H1 (cell line): ENCODE measurements around the gene CDCA7L. TPM values are rescaled to one million over a fixed set of nuclear protein-coding genes. Genes with fewer than 3 reads are reported as not detected.

ENCODE experiments used
- CTCF ChIA-PET: fragments of 300-600 bp; sonication (Branson Sonifier 250); formaldehyde crosslinking; loops from one replicate; lab custom pipeline; 2021; ENCODE audit not compliant: partially characterized antibody; lab: Charles Lee
- POLR2A ChIA-PET: fragments of 300-600 bp; sonication (Branson Sonifier 250); formaldehyde crosslinking; loops from one replicate; lab custom pipeline; 2021; ENCODE audit warnings: inconsistent platforms; ENCODE audit not compliant: partially characterized antibody; lab: Charles Lee
- DNase-seq, 2 experiments: peaks; one replicate each; pipeline versions ENCODE4 v3.0.0 to v3.0.0-alpha.2; 2010 to 2022; ENCODE audit warnings: low spot score in 2 of 2, low read depth in 1 of 2, mixed read lengths in 1 of 2
- FAIRE-seq: peaks from 2 replicates; lab custom pipeline; 2011; peaks lifted over from hg19 to GRCh38; lab: Jason Lieb, UNC
- H2AFZ ChIP-seq: 2 replicates; pipeline ENCODE4 v1.8.1; 2012; ENCODE audit warnings: low read length, inconsistent platforms
- H2AK5ac ChIP-seq: 2 replicates; pipeline ENCODE4 v1.6.1; 2013; ENCODE audit warnings: low read depth, low read length
- H2BK120ac ChIP-seq: replicated peaks from 2 replicates; pipeline ENCODE3; 2013; ENCODE audit warnings: low read depth, low read length, inconsistent platforms
- H2BK12ac ChIP-seq: 2 replicates; pipeline ENCODE4 v1.6.1; 2013; ENCODE audit warnings: low read depth, low read length
- H2BK15ac ChIP-seq: 2 replicates; pipeline ENCODE4 v1.6.1; 2013; ENCODE audit warnings: low read length
- H2BK20ac ChIP-seq: 2 replicates; pipeline ENCODE4 v1.6.1; 2013; ENCODE audit warnings: low read length
- H2BK5ac ChIP-seq: 2 replicates; pipeline ENCODE4 v1.6.1; 2013; ENCODE audit warnings: low read depth, low read length
- H3K14ac ChIP-seq: 2 replicates; pipeline ENCODE4 v1.6.1; 2013; ENCODE audit warnings: inconsistent platforms; ENCODE audit not compliant: insufficient read length
- H3K18ac ChIP-seq: 2 replicates; pipeline ENCODE4 v1.6.1; 2013; ENCODE audit warnings: low read length; ENCODE audit errors: extremely low read depth
- H3K23ac ChIP-seq: 2 replicates; pipeline ENCODE4 v1.6.1; 2013; ENCODE audit warnings: inconsistent platforms; ENCODE audit not compliant: insufficient read length
- H3K23me2 ChIP-seq: 2 replicates; pipeline ENCODE4 v1.6.1; 2013; ENCODE audit warnings: low read depth, low read length
- H3K27ac ChIP-seq: 2 replicates; pipeline ENCODE4 v1.6.1; 2011; ENCODE audit warnings: low read depth, low read length, inconsistent platforms
- H3K27me3 ChIP-seq, 4 experiments: replicated peaks in 1 of 4; 1 replicate in 1 of 4; 2 replicates in 3 of 4; pipeline versions ENCODE4 v1.6.1 to v1.8.1; 2011 to 2013; ENCODE audit warnings: low read length in 3 of 4, mild to moderate bottlenecking in 3 of 4, inconsistent platforms in 2 of 4, mixed read lengths in 2 of 4, moderate library complexity in 1 of 4; ENCODE audit not compliant: control insufficient read depth in 3 of 4, insufficient read depth in 3 of 4; ENCODE audit errors: extremely low read depth in 1 of 4
- H3K36me3 ChIP-seq, 4 experiments: 2 replicates each; pipeline versions ENCODE4 v1.6.1 to v1.8.1; 2011 to 2013; ENCODE audit warnings: mild to moderate bottlenecking in 4 of 4, low read length in 3 of 4, moderate library complexity in 2 of 4, control low read depth in 1 of 4, inconsistent platforms in 1 of 4; ENCODE audit not compliant: insufficient read depth in 4 of 4, control insufficient read depth in 2 of 4
- H3K4ac ChIP-seq: replicated peaks from 2 replicates; pipeline ENCODE3; 2013; ENCODE audit warnings: low read length, low read depth, mixed read lengths, inconsistent platforms; ENCODE audit not compliant: insufficient read length
- H3K4me1 ChIP-seq, 4 experiments: replicated peaks in 1 of 4; 1 replicate in 1 of 4; 2 replicates in 3 of 4; pipeline versions ENCODE4 v1.6.1 to v1.8.1; 2011 to 2013; ENCODE audit warnings: low read length in 3 of 4, inconsistent platforms in 2 of 4, mixed read lengths in 1 of 4; ENCODE audit not compliant: insufficient read depth in 4 of 4, control insufficient read depth in 3 of 4
- H3K4me2 ChIP-seq, 2 experiments: 2 replicates each; pipeline versions ENCODE4 v1.6.1 to v1.8.1; 2011 to 2013; ENCODE audit warnings: low read depth in 2 of 2, low read length in 2 of 2, control low read depth in 1 of 2, inconsistent platforms in 1 of 2, mild to moderate bottlenecking in 1 of 2; ENCODE audit not compliant: insufficient read depth in 1 of 2
- H3K4me3 ChIP-seq, 4 experiments: fragments of 200-600, 300-600 bp in 1 of 4; sonication (generic), shearing (Covaris generic), sonication (Bioruptor Twin) in 1 of 4; 2 replicates each; pipeline versions ENCODE4 v1.5.1 to v1.8.1; 2011 to 2016; ENCODE audit warnings: low read length in 4 of 4, low read depth in 3 of 4, control low read depth in 2 of 4, inconsistent platforms in 2 of 4, mild to moderate bottlenecking in 2 of 4, mixed read lengths in 1 of 4, moderate library complexity in 1 of 4; ENCODE audit not compliant: insufficient read depth in 2 of 4; ENCODE audit errors: extremely low read depth in 1 of 4
- H3K56ac ChIP-seq: replicated peaks from 2 replicates; pipeline ENCODE3; 2013; ENCODE audit warnings: low read depth, mild to moderate bottlenecking, mixed read lengths, low read length, inconsistent platforms; ENCODE audit not compliant: insufficient read length
- H3K79me1 ChIP-seq: 2 replicates; pipeline ENCODE4 v1.6.1; 2013; ENCODE audit warnings: low read depth, low read length, control low read depth
- H3K79me2 ChIP-seq, 2 experiments: 2 replicates each; pipeline versions ENCODE4 v1.6.1 to v1.8.1; 2012 to 2013; ENCODE audit warnings: low read length in 2 of 2, mild to moderate bottlenecking in 2 of 2, inconsistent platforms in 1 of 2; ENCODE audit not compliant: insufficient read depth in 2 of 2, control insufficient read depth in 1 of 2
- H3K9ac ChIP-seq, 4 experiments: replicated peaks in 1 of 4; 1 replicate in 1 of 4; 2 replicates in 3 of 4; pipeline versions ENCODE4 v1.6.1 to v1.8.1; 2011 to 2013; ENCODE audit warnings: low read depth in 3 of 4, low read length in 3 of 4, control low read depth in 2 of 4, mild to moderate bottlenecking in 2 of 4, moderate library complexity in 2 of 4, inconsistent platforms in 1 of 4; ENCODE audit errors: extremely low read depth in 1 of 4
- H3K9me3 ChIP-seq, 2 experiments: 2 replicates each; pipeline versions ENCODE4 v1.6.1 to v1.8.1; 2012 to 2013; ENCODE audit warnings: mild to moderate bottlenecking in 2 of 2, moderate library complexity in 2 of 2, control low read depth in 1 of 2, inconsistent platforms in 1 of 2, low read depth in 1 of 2, low read length in 1 of 2, mixed read lengths in 1 of 2; ENCODE audit not compliant: insufficient read depth in 2 of 2
- H4K20me1 ChIP-seq, 2 experiments: replicated peaks in 1 of 2; 2 replicates each; pipeline versions ENCODE3 to v1.8.1; 2011 to 2013; ENCODE audit warnings: inconsistent platforms in 2 of 2, low read length in 2 of 2, mild to moderate bottlenecking in 1 of 2; ENCODE audit not compliant: insufficient read depth in 2 of 2, control insufficient read depth in 1 of 2
- H4K5ac ChIP-seq: 2 replicates; pipeline ENCODE4 v1.6.1; 2013; ENCODE audit warnings: low read length, low read depth, mixed read lengths, inconsistent platforms; ENCODE audit not compliant: insufficient read length
- H4K8ac ChIP-seq: 2 replicates; pipeline ENCODE4 v1.8.0; 2013; ENCODE audit warnings: mild to moderate bottlenecking, moderate library complexity, low read length, inconsistent platforms; ENCODE audit not compliant: insufficient read depth; ENCODE audit errors: extremely low read depth
- H4K91ac ChIP-seq: replicated peaks from 2 replicates; pipeline ENCODE3; 2013; ENCODE audit warnings: low read length, mixed read lengths, inconsistent platforms; ENCODE audit not compliant: insufficient read length
- ASH2L ChIP-seq: fragments of 200-600, 300-600 bp; sonication (generic); IDR thresholded peaks from one replicate; pipeline ENCODE4 v1.7.1; 2017; ENCODE audit warnings: low read length
- CBX5 ChIP-seq: fragments of 300-800, 300-1000 bp; sonication (generic); IDR thresholded peaks from 2 replicates; pipeline ENCODE4 v1.7.1; 2016; ENCODE audit warnings: antibody characterized with exemption, low read length, low read depth
- CBX8 ChIP-seq: fragments of 300-800, 300-1000 bp; sonication (generic); IDR thresholded peaks from 2 replicates; pipeline ENCODE4 v1.7.1; 2016; ENCODE audit warnings: low read depth, low read length, borderline replicate concordance
- CHD1 ChIP-seq: IDR thresholded peaks from 2 replicates; pipeline ENCODE4 v1.6.1; 2012; ENCODE audit warnings: low read depth, low read length, improper control_type of control experiment
- E2F6 ChIP-seq: IDR thresholded peaks from 2 replicates; pipeline ENCODE4 v1.6.1; 2012; ENCODE audit warnings: inconsistent platforms
- EP300 ChIP-seq, 2 experiments: IDR thresholded peaks; 1 replicate in 1 of 2; 2 replicates in 1 of 2; pipeline ENCODE4 v1.6.1; 2011 to 2012; ENCODE audit warnings: low read depth in 2 of 2, low read length in 2 of 2, mild to moderate bottlenecking in 2 of 2, borderline replicate concordance in 1 of 2, inconsistent platforms in 1 of 2, moderate library complexity in 1 of 2
- FOSL1 ChIP-seq: IDR thresholded peaks from 2 replicates; pipeline ENCODE4 v1.6.1; 2011; ENCODE audit warnings: mild to moderate bottlenecking, low read depth, low read length, moderate library complexity; ENCODE audit not compliant: insufficient read depth
- HDAC2 ChIP-seq, 2 experiments: fragments of 300-600 bp in 1 of 2; sonication (generic) in 1 of 2; IDR thresholded peaks; 2 replicates each; pipeline ENCODE4 v1.6.1; 2011 to 2012; ENCODE audit warnings: low read depth in 2 of 2, low read length in 2 of 2, mild to moderate bottlenecking in 2 of 2, moderate library complexity in 2 of 2, borderline replicate concordance in 1 of 2, inconsistent platforms in 1 of 2
- POLR2A ChIP-seq, 2 experiments: IDR thresholded peaks; 1 replicate in 1 of 2; 2 replicates in 1 of 2; pipeline ENCODE4 v1.6.1; 2011; ENCODE audit warnings: low read depth in 2 of 2, low read length in 2 of 2, mild to moderate bottlenecking in 2 of 2; ENCODE audit errors: control extremely low read depth in 1 of 2
- POLR2AphosphoS5 ChIP-seq: IDR thresholded peaks from 2 replicates; pipeline ENCODE4 v1.6.1; 2011; ENCODE audit warnings: low read depth, low read length
- SP4 ChIP-seq: IDR thresholded peaks from 2 replicates; pipeline ENCODE4 v1.6.1; 2012; ENCODE audit warnings: low read length, inconsistent platforms
- SRF ChIP-seq: IDR thresholded peaks from 2 replicates; pipeline ENCODE4 v1.6.1; 2011; ENCODE audit warnings: mild to moderate bottlenecking, low read depth, low read length, moderate library complexity
- SUZ12 ChIP-seq: fragments of 200-600 bp; sonication (generic); IDR thresholded peaks from 2 replicates; pipeline ENCODE4 v1.6.1; 2012; ENCODE audit warnings: mild to moderate bottlenecking, inconsistent platforms, low read length, moderate library complexity, mixed read lengths
- TAF7 ChIP-seq: optimal IDR thresholded peaks from 2 replicates; pipeline ENCODE3; 2011; ENCODE audit warnings: low read depth, mild to moderate bottlenecking, inconsistent platforms, low read length, moderate library complexity, borderline replicate concordance
- WGBS, 2 experiments: shearing (Covaris generic) in 1 of 2; methylation state at CpG; one replicate each; pipeline versions ENCODE4 v1.1.6 to v1.1.7; 2013 to 2015; ENCODE audit warnings: low lambda C conversion rate in 2 of 2, mixed read lengths in 2 of 2, inconsistent platforms in 1 of 2, low coverage in 1 of 2, missing lambda C conversion rate in 1 of 2; ENCODE audit not compliant: insufficient replicate concordance in 2 of 2, insufficient coverage in 1 of 2, insufficient read length in 1 of 2; ENCODE audit errors: extremely low coverage in 1 of 2, missing lambda C conversion rate in 1 of 2; 5-methylcytosine and 5-hydroxymethylcytosine counted together
- polyA plus RNA-seq, 7 experiments: library from polyadenylated mRNA; depleted of rRNA in 3 of 7; stranded (reverse) in 5 of 7; unstranded in 2 of 7; fragments of >200 nt in 5 of 7; fragments of 200-250 nt in 2 of 7; gene quantifications; 1 replicate in 5 of 7; 2 replicates in 1 of 7; 4 replicates in 1 of 7; pipeline versions ENCODE4 v1.2.1 to v1.2.3, GENCODE V29; 2011 to 2013; ENCODE audit warnings: missing spikeins in 2 of 7, mixed read lengths in 2 of 7
- total RNA-seq: library from RNA; stranded (reverse); fragmentation: NEBNext Ultra II Directional; extraction: Animal tissue kit (Norgen Biotek cat#: 25700); gene quantifications from 2 replicates; pipeline ENCODE4 v1.2.1, GENCODE V29; 2021

The CDCA7L gene
- total and polyA plus RNA-seq, 2 of the 8 experiments (the other 6 are each of a cell fraction or from before 2014, with no cell fraction given), result 93.8 to 168 TPM

- Histone ChIP-seq H3K9me3 (no peaks in the 10 kb centered on the region), H4K8ac (no peak overlapping the region), H3K23ac (no peak overlapping the region), H3K4me3 (no peak overlapping the region), H2BK12ac (no peak overlapping the region), H3K4me1 (peaks cover 0 to 7% (median 3%) of the 10 kb centered on the region in 4 experiments; a peak in 2 of 7 replicates), H2BK15ac (no peak overlapping the region), H3K9ac (no peak overlapping the region), H2AK5ac (no peak overlapping the region), H3K79me2 (peaks cover 3 to 56% of the 10 kb centered on the region in 2 experiments; a peak in 3 of 4 replicates), H3K4me2 (no peak overlapping the region), H3K27ac (no peak overlapping the region), H2BK20ac (no peak overlapping the region), H3K18ac (no peak overlapping the region), H4K91ac (no peak overlapping the region), H2AFZ (no peak overlapping the region), H2BK120ac (no peak overlapping the region), H3K27me3 (no peaks in the 10 kb centered on the region), H3K36me3 (peaks cover 10 to 42% (median 23%) of the 10 kb centered on the region in 4 experiments), H2BK5ac (no peak overlapping the region), H4K20me1 (peaks cover 3 to 10% of the 10 kb centered on the region in 2 experiments), H3K4ac (no peak overlapping the region), H4K5ac (no peak overlapping the region), H3K23me2 (no peaks in the 10 kb centered on the region), H3K79me1 (peaks cover 16% of the 10 kb centered on the region), H3K56ac (no peak overlapping the region), H3K14ac (no peak overlapping the region)
- WGBS, 2 experiments, result 96% methylated on average over 7 of the region's 7 CpGs; no CpG with 5 or more reads in 1 of the 2 experiments
- ChIA-PET CTCF (no interaction called here), POLR2A (no interaction called here)
- no peak for FAIRE-seq
- TF ChIP-seq SRF (no peak), CHD1 (no peak), EP300 (IDR thresholded peaks at IDR 0.05; ENCODE audit: borderline replicate concordance in 1 of 2, low read depth in 2 of 2, low read length in 2 of 2) (no peak), POLR2AphosphoS5 (no peak), HDAC2 (IDR thresholded peaks at IDR 0.05; ENCODE audit: borderline replicate concordance in 1 of 2, low read depth in 2 of 2, low read length in 2 of 2) (no peak), E2F6 (no peak), POLR2A (IDR thresholded peaks at IDR 0.05; ENCODE audit: control extremely low read depth in 1 of 2, low read depth in 2 of 2, low read length in 2 of 2) (no peak), CBX8 (no peak), TAF7 (no peak), FOSL1 (no peak), CBX5 (no peak), SUZ12 (no peak), ASH2L (no peak), SP4 (no peak)
- DNase-seq, result no peak
Observed at GRCh38 chr7:21916176-21916575, 29.5 kb downstream of the CDCA7L start.
